SK-N-SH (cell line): ENCODE measurements around the gene C1QL1. TPM values are rescaled to one million over a fixed set of nuclear protein-coding genes. Genes with fewer than 3 reads are reported as not detected.

Experiments
- CTCF ChIA-PET: fragments of 300-600, 350-600 bp; formaldehyde crosslinking; extraction: SDS; loops from one replicate; lab custom pipeline; 2021; lab: Yijun Ruan, JAX
- POLR2A ChIA-PET: fragments of 350-600 bp; sonication (Branson Sonifier 250); formaldehyde crosslinking; extraction: SDS; loops from one replicate; lab custom pipeline; 2020; ENCODE audit warnings: antibody characterized with exemption, inconsistent platforms; lab: Yijun Ruan, JAX
- DNase-seq: peaks from one replicate; pipeline ENCODE4 v3.0.0; 2012
- H2AFZ ChIP-seq: fragments of 200-600 bp; sonication (generic); 2 replicates; pipeline ENCODE4 v1.8.1; 2016; ENCODE audit warnings: antibody characterized with exemption, mild to moderate bottlenecking, low read depth
- H3F3A ChIP-seq: fragments of 200-600 bp; sonication (generic); replicated peaks from 2 replicates; pipeline ENCODE3; 2016; ENCODE audit warnings: antibody characterized with exemption, mild to moderate bottlenecking; ENCODE audit not compliant: insufficient read depth
- H3K27ac ChIP-seq, 2 experiments: fragments of 200-500 bp in 1 of 2; fragments of 200-600 bp in 1 of 2; sonication (Bioruptor generic) in 1 of 2; sonication (generic), shearing (Covaris generic) in 1 of 2; 2 replicates each; pipeline versions ENCODE4 v1.5.1 to v1.6.1; 2014 to 2016; ENCODE audit warnings: low read depth in 2 of 2, inconsistent platforms in 1 of 2, low read length in 1 of 2, mild to moderate bottlenecking in 1 of 2, mixed read lengths in 1 of 2
- H3K27me3 ChIP-seq: fragments of 200-600 bp; sonication (generic), shearing (Covaris generic); 2 replicates; pipeline ENCODE4 v1.6.1; 2016; ENCODE audit warnings: mixed run types; ENCODE audit not compliant: insufficient read depth
- H3K36me3 ChIP-seq, 2 experiments: fragments of 200-500 bp in 1 of 2; fragments of 200-600 bp in 1 of 2; sonication (Bioruptor generic) in 1 of 2; sonication (generic) in 1 of 2; replicated peaks in 1 of 2; 2 replicates each; pipeline versions ENCODE3 to v1.5.1; 2014 to 2016; ENCODE audit warnings: low read length in 1 of 2, mild to moderate bottlenecking in 1 of 2; ENCODE audit not compliant: insufficient read depth in 2 of 2, control insufficient read depth in 1 of 2
- H3K4me1 ChIP-seq, 2 experiments: fragments of 200-500 bp in 1 of 2; fragments of 200-600 bp in 1 of 2; sonication (Bioruptor generic) in 1 of 2; sonication (generic), shearing (Covaris generic) in 1 of 2; 2 replicates each; pipeline versions ENCODE4 v1.5.1 to v1.6.1; 2014 to 2016; ENCODE audit warnings: low read depth in 1 of 2, low read length in 1 of 2, mixed run types in 1 of 2; ENCODE audit not compliant: insufficient read depth in 2 of 2, control insufficient read depth in 1 of 2
- H3K4me2 ChIP-seq: fragments of 200-600 bp; sonication (generic), shearing (Covaris generic); 2 replicates; pipeline ENCODE4 v1.6.1; 2017; ENCODE audit warnings: mixed run types
- H3K4me3 ChIP-seq, 2 experiments: fragments of 200-500 bp in 1 of 2; fragments of 200-600 bp in 1 of 2; sonication (Bioruptor generic) in 1 of 2; sonication (generic), shearing (Covaris generic) in 1 of 2; 2 replicates each; pipeline versions ENCODE4 v1.5.1 to v1.8.1; 2014 to 2016; ENCODE audit warnings: low read depth in 2 of 2, inconsistent platforms in 1 of 2, low read length in 1 of 2, mild to moderate bottlenecking in 1 of 2, mixed read lengths in 1 of 2, moderate library complexity in 1 of 2
- H3K79me2 ChIP-seq: fragments of 200-600 bp; sonication (generic); 2 replicates; pipeline ENCODE4 v1.8.1; 2017; ENCODE audit warnings: mild to moderate bottlenecking; ENCODE audit not compliant: insufficient read depth
- H3K9ac ChIP-seq: fragments of 200-600 bp; sonication (generic); 2 replicates; pipeline ENCODE4 v1.6.1; 2017; ENCODE audit warnings: mixed run types
- H3K9me2 ChIP-seq: fragments of 200-600 bp; sonication (generic); 2 replicates; pipeline ENCODE4 v1.6.1; 2017; ENCODE audit warnings: mixed run types
- H3K9me3 ChIP-seq: fragments of 200-600 bp; sonication (generic); 2 replicates; pipeline ENCODE4 v1.6.1; 2017; ENCODE audit warnings: mixed run types, mild to moderate bottlenecking, moderate library complexity
- H4K20me1 ChIP-seq: fragments of 200-600 bp; sonication (generic); 2 replicates; pipeline ENCODE4 v1.6.1; 2017; ENCODE audit warnings: mild to moderate bottlenecking, mixed run types; ENCODE audit not compliant: insufficient read depth
- GABPA ChIP-seq: IDR thresholded peaks from 2 replicates; pipeline ENCODE4 v1.4.0; 2012; ENCODE audit warnings: low read depth, mild to moderate bottlenecking
- NRF1 ChIP-seq: IDR thresholded peaks from 2 replicates; pipeline ENCODE4 v1.6.1; 2012; ENCODE audit warnings: low read depth, mild to moderate bottlenecking, low read length
- RAD21 ChIP-seq: IDR thresholded peaks from 2 replicates; pipeline ENCODE4 v1.6.1; 2012; ENCODE audit warnings: mild to moderate bottlenecking, low read length
- RCOR1 ChIP-seq: fragments of 150-350 bp; IDR thresholded peaks from 2 replicates; pipeline ENCODE4 v1.6.1; 2017; ENCODE audit warnings: antibody characterized with exemption, low read length
- SIN3A ChIP-seq: IDR thresholded peaks from 2 replicates; pipeline ENCODE4 v1.6.1; 2012; ENCODE audit warnings: low read depth, mild to moderate bottlenecking, low read length, moderate library complexity, borderline replicate concordance
- WGBS: methylation state at CpG from one replicate; pipeline ENCODE4 v1.1.6; 2017; ENCODE audit warnings: low lambda C conversion rate; 5-methylcytosine and 5-hydroxymethylcytosine counted together
- polyA plus RNA-seq, 3 experiments: library from polyadenylated mRNA; depleted of rRNA; stranded (reverse); fragments of >200 nt; gene quantifications; 2 replicates each; pipeline ENCODE4 v1.2.3, GENCODE V29; 2012
- TF ChIP-seq, protein P1 (sequence below): fragments of 150-350 bp; IDR thresholded peaks from 2 replicates; pipeline ENCODE4 v1.6.1; 2017; ENCODE audit warnings: antibody characterized with exemption, low read length, low read depth, borderline replicate concordance
- TF ChIP-seq, protein P2 (sequence below): IDR thresholded peaks from 2 replicates; pipeline ENCODE4 v1.4.0; 2012; ENCODE audit warnings: low read depth, borderline replicate concordance
- TF ChIP-seq, protein P3 (sequence below): IDR thresholded peaks from 2 replicates; pipeline ENCODE4 v1.6.1; 2012; ENCODE audit warnings: mild to moderate bottlenecking, low read depth, low read length, moderate library complexity

C1QL1 gene
- polyA plus RNA-seq, 1 of the 3 experiments (the other 2 are of a cell fraction): 11.9 TPM

DNA sequence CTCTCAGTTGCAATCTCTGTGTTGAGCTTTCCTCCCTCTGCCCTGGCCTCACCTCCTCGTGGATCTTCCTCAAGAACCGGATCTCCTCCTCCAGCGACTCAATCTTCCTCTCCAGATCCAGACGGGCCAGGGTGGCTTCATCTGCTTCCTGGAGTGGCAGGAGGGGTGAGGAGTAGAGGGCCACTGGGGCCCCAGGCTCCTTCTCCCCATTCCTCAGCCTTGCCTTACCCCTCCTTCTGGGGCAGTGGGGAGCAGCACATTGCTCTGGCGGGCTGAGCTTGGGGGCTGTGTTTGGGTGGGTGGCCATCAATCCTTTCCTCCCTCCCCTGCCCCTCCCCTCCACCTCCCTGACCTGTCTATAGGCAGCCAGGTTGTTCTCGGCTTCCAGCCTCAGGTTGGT, 54.4 kb downstream of the C1QL1 start:
- no peaks in the 10 kb centered on the region for H3K9me2 ChIP-seq
- H3K27me3 ChIP-seq: no peaks in the 10 kb centered on the region
- peaks cover 14 to 29% of the 10 kb centered on the region in 2 experiments; a peak in 3 of 4 replicates for H3K4me1 ChIP-seq
- ChIA-PET POLR2A (no interaction called here), CTCF (interaction anchor here (0.6 to 7.3 kb wide), 4 partner anchors 35 to 221 kb away, joined by 4 to 79 read pairs (median 8); partner anchors contain the start of gene ACBD4)
- TF ChIP-seq, protein P1, sequence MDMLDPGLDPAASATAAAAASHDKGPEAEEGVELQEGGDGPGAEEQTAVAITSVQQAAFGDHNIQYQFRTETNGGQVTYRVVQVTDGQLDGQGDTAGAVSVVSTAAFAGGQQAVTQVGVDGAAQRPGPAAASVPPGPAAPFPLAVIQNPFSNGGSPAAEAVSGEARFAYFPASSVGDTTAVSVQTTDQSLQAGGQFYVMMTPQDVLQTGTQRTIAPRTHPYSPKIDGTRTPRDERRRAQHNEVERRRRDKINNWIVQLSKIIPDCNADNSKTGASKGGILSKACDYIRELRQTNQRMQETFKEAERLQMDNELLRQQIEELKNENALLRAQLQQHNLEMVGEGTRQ: no peak
- no peak for TF ChIP-seq GABPA
- TF ChIP-seq, protein P2, sequence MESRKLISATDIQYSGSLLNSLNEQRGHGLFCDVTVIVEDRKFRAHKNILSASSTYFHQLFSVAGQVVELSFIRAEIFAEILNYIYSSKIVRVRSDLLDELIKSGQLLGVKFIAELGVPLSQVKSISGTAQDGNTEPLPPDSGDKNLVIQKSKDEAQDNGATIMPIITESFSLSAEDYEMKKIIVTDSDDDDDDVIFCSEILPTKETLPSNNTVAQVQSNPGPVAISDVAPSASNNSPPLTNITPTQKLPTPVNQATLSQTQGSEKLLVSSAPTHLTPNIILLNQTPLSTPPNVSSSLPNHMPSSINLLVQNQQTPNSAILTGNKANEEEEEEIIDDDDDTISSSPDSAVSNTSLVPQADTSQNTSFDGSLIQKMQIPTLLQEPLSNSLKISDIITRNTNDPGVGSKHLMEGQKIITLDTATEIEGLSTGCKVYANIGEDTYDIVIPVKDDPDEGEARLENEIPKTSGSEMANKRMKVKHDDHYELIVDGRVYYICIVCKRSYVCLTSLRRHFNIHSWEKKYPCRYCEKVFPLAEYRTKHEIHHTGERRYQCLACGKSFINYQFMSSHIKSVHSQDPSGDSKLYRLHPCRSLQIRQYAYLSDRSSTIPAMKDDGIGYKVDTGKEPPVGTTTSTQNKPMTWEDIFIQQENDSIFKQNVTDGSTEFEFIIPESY: no peak
- TF ChIP-seq NRF1: no peak
- TF ChIP-seq, protein P3, sequence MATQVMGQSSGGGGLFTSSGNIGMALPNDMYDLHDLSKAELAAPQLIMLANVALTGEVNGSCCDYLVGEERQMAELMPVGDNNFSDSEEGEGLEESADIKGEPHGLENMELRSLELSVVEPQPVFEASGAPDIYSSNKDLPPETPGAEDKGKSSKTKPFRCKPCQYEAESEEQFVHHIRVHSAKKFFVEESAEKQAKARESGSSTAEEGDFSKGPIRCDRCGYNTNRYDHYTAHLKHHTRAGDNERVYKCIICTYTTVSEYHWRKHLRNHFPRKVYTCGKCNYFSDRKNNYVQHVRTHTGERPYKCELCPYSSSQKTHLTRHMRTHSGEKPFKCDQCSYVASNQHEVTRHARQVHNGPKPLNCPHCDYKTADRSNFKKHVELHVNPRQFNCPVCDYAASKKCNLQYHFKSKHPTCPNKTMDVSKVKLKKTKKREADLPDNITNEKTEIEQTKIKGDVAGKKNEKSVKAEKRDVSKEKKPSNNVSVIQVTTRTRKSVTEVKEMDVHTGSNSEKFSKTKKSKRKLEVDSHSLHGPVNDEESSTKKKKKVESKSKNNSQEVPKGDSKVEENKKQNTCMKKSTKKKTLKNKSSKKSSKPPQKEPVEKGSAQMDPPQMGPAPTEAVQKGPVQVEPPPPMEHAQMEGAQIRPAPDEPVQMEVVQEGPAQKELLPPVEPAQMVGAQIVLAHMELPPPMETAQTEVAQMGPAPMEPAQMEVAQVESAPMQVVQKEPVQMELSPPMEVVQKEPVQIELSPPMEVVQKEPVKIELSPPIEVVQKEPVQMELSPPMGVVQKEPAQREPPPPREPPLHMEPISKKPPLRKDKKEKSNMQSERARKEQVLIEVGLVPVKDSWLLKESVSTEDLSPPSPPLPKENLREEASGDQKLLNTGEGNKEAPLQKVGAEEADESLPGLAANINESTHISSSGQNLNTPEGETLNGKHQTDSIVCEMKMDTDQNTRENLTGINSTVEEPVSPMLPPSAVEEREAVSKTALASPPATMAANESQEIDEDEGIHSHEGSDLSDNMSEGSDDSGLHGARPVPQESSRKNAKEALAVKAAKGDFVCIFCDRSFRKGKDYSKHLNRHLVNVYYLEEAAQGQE: no peak
- TF ChIP-seq SIN3A: no peak
- TF ChIP-seq RAD21: no peak
- no peak for TF ChIP-seq RCOR1
- no peak overlapping the region for H3K4me3 ChIP-seq
- no peak overlapping the region for H2AFZ ChIP-seq
- peaks cover 25% of the 10 kb centered on the region for H3F3A ChIP-seq
- H3K27ac ChIP-seq: no peak overlapping the region
- no peak overlapping the region for H3K4me2 ChIP-seq
- no peaks in the 10 kb centered on the region for H3K79me2 ChIP-seq
- DNase-seq: peak; percentile 26
- no peaks in the 10 kb centered on the region for H3K9me3 ChIP-seq
- no peaks in the 10 kb centered on the region for H3K36me3 ChIP-seq
- H4K20me1 ChIP-seq: no peaks in the 10 kb centered on the region
- 78% methylated on average over 4 of the region's 6 CpGs for WGBS
- no peak overlapping the region for H3K9ac ChIP-seq
